HG03439 (cell line): Measurements from ENCODE around the gene CRTAC1.

ENCODE experiments used
- ATAC-seq: cut with Tn5 transposase; IDR thresholded peaks from one replicate; pipeline ENCODE4 v1.9.1; 2021; ENCODE audit warnings: mild to moderate bottlenecking, moderate library complexity; ENCODE audit not compliant: unreplicated experiment

The CRTAC1 gene

DNA sequence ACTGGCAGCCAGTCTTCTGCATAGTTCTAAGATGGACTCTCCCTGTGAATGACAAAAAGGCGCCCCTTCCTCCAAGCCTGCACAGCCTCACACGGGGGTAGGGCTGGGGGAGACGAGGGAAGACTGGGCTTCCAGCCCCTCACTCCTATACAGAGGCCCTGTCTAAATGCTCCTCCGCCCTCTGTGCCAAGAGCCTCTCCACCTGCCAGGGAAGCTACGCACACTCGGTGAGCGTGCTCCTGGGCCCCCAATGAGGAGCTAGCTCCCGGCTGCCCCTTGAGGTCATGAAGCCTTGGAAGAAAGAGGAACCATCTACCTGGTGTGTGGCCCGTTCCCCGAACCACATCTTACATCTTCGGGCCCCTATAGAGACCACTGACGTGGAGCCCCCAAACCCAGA, 54.8 kb downstream of the CRTAC1 start:
- no peak for ATAC-seq

DNA sequence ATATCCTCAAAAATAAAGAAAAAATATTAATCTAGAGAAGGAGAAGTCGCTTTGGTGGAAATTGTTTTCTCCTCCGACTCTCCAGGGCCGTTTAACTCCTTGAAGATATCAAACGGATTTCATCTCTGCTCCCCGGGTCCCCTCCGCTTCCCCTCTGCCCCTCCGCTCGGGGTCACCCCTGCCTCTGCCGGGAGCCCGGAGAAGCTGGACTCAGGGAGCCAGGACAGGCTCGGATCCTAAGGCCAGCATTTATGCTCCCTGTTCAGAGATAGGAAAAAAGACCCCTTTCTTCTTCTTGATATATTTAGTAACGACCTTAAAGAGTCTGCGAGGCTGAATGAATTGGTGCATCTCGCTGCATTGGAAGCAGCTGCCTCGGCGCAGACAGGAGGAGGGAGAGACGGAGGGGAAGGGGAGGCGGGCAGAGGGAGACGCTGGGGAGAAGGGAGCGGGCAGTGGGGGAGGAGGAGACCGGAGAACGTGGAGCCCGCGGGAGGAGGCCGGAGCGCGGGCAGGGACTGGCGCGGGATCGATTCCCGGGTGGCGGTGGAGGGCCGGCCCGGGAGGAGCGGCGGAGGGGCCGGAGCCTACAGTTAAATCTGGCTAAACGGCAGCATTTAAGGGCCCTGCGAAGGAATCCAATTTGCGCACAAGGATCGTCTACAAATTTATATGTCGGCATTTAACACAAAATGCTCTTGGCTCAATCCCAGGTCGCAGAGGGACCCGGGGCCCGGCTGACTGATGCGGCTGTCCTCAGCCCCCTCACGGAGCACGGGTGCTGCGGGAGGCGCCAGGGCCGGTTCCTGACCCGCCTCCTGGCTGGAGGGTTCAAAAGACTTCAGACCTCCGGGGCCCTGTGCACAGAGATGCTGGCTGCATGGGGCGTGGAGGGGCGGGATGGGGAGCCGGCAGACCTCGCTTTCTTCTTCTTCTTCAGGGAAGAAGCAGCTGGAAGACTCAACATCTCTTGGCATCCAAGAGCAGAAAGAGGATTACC, 55.6 kb downstream of the CRTAC1 start:
- ATAC-seq, result no peak

DNA sequence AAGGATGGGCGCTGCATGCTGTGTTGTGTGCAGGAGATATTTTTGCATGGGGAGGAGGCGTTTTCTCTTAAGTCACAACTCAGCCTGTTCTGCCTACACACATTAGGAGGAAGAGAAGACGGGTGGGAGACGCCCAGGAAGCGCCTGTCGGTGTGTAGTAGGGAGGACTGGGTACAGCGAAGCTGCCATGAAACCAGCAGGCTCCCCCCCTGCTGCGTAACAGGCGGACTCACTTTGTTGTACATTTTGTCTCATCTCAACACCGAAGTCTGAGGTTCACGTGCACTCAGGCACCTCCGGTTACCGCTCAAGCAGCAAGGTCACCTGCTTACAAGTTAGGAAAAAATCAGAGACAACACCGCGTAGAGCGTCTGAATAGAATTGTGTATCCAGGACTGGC, 56.3 kb downstream of the CRTAC1 start:
- ATAC-seq, result no peak

- ATAC-seq, result no peak
Measured at GRCh38 chr10:97969538-97970079, 60.8 kb downstream of the CRTAC1 start.

DNA sequence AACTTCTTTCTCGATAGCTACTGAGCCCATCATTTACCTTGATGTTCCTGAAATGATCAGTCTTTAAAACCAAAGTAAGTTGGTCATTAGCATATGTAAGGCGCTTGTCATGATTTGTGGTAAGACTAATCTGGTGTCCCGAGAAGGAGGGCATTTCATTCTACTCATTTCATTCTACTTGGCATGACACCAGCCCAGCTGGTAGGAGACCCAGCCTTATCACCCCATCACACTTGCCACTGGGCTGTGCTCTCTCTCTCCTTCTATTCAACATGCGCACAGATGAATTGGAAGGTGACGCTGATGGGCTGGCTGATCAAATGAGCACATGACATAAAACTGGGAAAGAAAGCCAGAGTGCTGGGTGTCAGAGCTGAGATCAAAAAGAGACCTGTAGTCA, 65.7 kb downstream of the CRTAC1 start:
- no peak for ATAC-seq

GRCh38 chr10:97961945-97962344, 68.5 kb downstream of the CRTAC1 start:
- ATAC-seq, result no peak

DNA sequence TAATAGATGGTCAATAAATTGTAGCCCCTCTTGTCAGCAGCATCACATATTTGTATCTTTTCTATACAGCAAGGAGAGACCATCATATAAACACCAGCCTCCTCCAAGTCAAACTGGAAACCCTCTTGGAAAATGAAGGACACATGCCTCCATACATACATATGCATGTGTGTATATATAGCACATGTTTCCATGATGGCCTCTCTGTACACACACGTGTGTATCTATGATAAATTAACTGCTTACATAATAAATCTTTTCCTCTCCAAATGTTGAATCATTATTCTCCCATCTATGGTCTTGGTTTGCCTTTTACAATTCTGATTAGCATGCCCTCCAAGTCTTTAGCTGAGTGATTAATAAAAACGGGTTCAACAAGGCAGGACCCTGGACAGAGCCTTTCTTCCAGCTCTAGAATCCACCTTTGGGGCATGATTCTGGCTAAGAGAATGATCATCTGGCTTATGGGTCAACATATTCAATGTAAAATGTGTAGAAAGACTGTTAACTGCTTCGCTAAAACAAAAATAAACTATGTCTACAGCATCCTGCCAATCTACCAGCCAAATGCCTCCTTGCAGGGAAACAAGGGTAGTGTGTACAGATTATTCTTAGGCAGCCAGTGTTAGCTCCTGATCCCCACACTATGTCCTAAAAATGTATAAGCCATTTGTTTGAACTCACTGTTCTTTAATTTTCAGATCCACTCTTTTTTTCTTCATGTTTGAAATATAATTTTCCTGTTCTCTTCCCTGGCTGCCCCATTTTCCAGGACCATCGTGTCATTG, 70.0 kb downstream of the CRTAC1 start:
- ATAC-seq, result no peak

DNA sequence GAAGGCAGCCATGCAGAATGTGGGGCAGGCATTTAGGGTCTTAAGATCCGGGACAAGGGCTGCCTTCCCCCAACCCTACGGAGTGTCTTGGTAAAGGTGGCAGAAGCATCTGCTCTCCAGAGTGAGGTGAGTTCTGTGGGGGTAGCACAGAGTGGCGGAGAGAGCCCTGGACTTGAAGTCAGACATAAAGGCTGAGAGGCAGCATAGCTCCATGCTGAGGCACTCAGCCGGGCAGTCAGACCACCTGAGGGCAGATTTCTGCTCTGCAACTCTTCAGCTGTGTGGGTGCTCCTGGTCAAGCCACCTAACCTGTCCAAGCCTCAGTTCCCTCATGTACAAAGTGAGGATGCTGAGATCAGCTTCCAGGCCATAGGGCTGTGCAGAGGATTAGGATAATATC, 81.0 kb downstream of the CRTAC1 start:
- no peak for ATAC-seq

- ATAC-seq, result no peak
Measured at GRCh38 chr10:97948822-97949221, 81.6 kb downstream of the CRTAC1 start.

DNA sequence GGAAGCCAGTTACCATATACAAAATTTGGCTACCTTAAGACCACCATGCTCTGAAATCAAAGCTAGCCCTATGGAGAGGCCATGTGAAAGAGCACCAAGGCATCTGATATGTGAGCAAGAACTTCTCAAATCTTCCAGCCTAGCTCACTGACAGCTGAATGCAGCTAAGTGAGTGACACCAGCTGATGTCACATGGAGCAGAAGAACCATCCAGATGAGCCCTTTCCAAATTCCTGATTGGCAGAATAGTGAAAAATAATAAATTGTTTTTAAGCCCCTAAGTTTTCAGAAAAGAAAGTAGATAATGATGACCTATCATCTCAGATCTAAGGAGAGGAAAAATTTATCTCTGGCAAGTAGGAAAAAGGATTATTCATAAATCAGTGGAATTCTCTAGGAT, 85.6 kb downstream of the CRTAC1 start:
- ATAC-seq, result no peak

- ATAC-seq, result no peak
Measured at GRCh38 chr10:97943294-97943693, 87.1 kb downstream of the CRTAC1 start.

GRCh38 chr10:97940534-97940933, 89.9 kb downstream of the CRTAC1 start:
- ATAC-seq, result no peak

DNA sequence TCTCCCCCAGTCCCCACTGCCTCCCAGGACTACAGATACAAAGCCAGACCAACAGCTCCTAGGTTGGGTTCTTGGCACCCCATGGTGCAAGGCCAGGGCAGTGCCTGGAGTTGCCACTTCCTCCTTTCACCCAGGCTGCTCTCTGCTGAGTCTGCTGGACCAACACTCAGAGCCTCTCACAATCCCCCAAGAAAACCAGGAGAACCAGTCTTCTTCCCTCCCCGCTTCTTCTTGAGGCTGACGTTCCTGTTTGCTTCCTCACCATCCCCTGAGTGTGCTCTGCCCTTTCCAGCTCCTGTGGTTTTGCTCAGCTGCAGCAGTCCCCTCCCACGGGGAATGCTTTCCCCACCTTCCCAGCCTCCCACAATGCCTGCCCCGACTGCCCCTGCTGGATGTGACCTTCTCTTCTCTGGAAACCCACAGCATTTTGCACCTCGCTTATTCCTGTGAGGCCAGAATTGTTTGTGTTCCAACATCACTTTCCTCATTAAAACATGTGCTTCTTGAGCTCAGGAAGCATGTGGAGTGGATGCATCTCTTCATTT, 90.9 kb downstream of the CRTAC1 start:
- ATAC-seq, result no peak

DNA sequence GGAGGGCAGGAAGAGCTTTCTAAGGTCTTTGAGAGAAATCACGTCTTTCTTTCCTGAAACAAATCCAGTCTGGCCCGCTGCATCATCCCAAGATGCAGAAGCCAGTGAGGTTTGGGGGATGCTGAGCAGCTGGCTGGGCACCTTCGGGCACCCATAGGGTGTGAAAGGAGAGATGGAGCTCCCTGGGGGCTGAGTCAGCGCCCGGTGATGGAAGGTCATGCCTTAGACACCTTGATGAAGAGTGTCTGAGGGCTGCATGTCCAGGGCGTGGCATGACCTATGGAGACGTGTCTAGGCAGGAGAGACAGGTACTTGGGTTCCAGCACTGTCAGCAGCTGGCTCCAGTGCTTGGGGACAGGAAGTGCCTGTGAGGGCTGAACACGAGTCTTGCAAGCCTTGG, 92.5 kb downstream of the CRTAC1 start:
- no peak for ATAC-seq

DNA sequence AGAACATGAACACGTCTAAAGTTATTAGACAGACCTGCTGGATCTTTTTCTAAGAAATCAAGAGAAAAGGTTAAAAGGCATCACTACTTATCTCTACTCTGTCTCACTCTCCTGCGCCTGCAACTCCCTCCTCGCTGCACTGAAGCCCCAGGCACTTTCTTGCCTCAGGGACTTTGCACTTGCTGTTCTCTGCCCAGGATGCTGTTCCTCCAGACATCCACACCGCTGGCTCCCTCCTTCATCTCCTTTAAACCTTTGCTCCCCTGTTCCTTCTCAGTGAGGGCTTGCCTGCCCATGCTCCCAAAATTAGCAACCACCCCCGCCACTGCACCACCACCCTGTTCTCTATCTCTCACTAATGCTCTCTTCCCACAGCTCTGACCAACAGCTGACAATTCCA, 93.4 kb downstream of the CRTAC1 start:
- no peak for ATAC-seq

DNA sequence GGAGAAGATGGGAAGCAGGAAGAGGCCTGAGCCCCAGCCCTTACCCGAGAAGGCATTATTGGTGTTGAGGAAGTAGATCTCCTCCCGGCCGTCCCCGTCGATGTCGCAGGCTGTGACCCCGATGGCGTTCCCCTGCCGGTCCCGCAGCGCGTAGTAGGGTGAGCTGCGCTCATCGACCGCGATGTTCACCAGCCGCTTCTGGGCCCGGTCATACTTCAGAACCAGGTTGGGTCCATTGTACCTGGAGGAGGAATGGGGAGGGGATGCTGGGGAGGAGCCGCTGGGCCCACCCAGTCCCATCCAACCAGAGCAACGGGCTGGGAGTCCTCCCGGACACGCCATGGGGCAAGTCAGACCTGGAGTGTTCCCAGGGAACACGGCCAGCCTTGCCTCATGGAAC, 94.3 kb downstream of the CRTAC1 start:
- ATAC-seq, result no peak

DNA sequence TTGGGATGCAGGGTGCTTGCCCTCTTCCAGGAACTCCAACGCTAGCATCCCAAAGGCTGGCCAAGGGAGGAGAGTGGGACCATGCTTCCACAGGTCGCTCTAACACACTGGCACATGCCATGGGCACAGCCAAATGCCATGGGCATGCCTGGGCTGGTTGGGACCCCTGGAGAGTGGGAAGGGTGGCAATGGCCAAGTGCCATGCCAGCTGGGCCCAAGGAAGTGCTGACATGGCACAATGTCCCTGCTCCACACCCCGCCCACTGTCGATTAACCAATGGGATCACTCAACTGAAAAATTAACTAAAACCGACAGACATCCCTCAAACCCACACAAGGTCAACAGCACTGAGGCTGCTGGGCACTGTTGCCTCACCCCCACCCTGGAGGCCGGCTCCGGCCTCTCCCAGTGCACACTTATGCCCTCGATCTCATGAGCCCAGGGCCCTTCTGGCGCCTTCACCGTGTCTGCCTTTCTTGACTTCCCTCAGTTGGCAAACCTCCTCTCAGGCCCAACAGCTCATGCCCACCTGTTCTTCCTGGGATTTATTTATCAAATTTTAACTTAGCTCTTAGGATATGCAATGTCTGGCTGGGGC, 97.4 kb downstream of the CRTAC1 start:
- no peak for ATAC-seq

DNA sequence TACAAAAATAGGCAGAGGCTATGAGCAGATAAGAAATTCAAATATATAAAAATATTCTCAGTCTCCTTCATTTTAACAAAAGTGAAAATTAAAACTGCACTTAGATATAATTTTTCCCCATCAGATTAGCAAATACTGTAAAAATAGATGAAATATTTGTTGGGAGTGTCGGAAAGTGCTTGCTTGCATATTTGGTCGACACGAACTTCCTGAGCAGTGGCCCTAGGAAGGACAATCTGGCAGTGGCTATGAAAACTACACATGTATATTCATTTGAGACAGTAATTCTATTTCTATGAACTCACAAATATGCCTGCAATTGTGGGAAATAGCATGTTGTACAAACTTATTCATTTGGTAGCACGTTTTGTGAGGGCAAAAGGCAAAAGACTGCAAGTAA, 99.4 kb downstream of the CRTAC1 start:
- no peak for ATAC-seq

DNA sequence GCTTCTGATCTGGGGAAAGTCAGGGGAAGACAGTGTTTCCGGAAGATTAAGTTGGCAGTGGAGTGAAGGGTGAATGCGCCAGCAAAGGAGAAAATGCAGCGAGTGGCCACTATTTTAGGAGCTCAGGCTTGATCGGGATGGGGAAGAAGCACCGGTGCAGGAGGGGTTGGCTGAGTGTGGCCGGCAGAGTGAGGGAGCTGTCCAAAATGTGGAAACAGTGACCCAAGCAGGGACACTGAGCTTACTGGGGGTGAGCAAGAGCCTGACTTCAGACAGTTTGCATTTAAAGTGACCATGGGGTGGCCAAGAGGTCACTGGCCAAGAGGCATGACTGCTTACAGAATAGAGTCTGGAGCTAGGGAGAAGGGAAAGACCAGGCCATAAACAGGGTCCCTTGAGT, 101.5 kb downstream of the CRTAC1 start:
- no peak for ATAC-seq

GRCh38 chr10:97927622-97928021, 102.8 kb downstream of the CRTAC1 start:
- ATAC-seq, result no peak

- no peak for ATAC-seq
Measured at GRCh38 chr10:97926055-97926454, 104.4 kb downstream of the CRTAC1 start.
